Activated T-cell treated with anti-CD3 and anti-CD28 coated beads for 4 hours (primary cell): Measurements from ENCODE around the gene FAM107B.
"Not testable (repeated sequence)": the region's sequence is repeated elsewhere in the genome, so short reads cannot be mapped to it uniquely, and the experiment has no call there.

Experiments
- DNase-seq: peaks from one replicate; pipeline ENCODE4 v3.0.0-alpha.2; 2020

Gene FAM107B

GRCh38 chr10:14595526-14596182 lies 179.0 kb downstream of the FAM107B start:
- no peak for DNase-seq

DNA sequence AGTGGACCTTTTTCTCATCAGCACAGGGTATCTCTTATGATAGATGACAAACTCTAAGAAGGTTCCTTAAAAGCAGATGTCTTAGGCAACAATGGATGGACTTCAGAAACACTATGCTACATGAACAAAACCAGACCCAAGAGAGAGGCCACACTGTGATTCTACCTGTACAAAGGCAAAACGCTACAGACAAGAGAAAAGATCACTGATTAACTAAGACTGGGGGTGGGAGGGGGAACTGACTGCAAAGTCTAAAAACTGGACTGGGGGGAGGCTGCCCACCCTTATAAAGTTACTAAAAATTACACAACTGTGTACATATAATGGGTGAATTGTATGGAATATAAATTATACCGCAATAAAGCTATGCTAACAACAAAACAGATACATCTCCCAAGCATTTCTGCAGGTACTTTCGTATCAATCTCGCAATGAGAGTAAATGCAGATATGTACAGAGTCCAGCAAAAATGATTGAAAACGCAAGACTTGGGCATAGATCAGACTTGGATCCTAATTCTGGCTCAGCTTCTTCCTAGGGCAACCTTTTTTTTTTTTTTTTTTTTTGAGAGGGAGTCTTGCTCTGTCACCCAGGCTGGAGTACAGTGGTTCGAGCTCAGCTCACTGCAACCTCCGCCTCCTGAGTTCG lies 179.7 kb downstream of the FAM107B start:
- DNase-seq: no peak

DNA sequence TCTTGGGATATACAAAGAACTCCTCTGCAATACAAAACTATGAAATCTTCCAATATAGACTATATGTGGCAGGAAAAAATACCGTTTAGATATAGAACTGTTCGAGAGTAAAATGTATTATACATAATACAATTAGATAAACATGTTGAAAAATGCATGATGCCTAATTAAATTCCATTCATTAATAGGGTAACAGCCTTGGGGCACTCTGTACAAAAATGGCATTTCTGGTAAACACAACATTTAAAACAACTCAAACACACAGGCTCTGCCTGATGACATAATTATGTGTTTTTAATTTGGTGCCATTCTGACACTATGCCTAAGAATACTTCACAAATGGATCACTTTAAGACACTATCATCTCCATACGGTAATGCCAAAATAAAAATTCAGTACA lies 180.9 kb downstream of the FAM107B start:
- DNase-seq: no peak

DNA sequence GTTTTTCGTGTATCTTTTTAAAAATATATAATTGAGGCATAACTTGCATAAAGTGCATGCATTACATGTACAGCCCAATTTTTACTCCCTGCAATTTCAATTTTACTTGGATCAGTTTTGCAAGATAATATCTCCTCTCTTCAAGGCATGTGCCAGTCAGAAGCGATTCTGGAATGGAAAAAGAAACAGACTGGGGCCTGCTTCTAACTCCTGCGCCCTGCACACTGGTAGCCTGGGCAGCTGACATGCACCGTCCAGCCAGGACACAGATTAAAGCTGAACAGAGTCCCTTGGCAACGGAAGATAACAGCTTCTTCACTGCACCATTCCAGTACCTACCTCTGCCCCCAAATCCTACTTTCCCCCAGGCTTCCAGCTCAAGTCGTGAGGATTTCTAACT lies 182.1 kb downstream of the FAM107B start:
- no peak for DNase-seq

- no peak for DNase-seq
Measured at GRCh38 chr10:14592026-14592425, 182.7 kb downstream of the FAM107B start.

- DNase-seq: not testable (repeated sequence)
Measured at GRCh38 chr10:14588938-14589294, 185.8 kb downstream of the FAM107B start.

GRCh38 chr10:14588084-14588937 lies 186.4 kb downstream of the FAM107B start:
- DNase-seq: no peak

- DNase-seq: no peak
Measured at GRCh38 chr10:14587540-14588083, 187.1 kb downstream of the FAM107B start.

- no peak for DNase-seq
Measured at GRCh38 chr10:14586901-14587300, 187.8 kb downstream of the FAM107B start.

DNA sequence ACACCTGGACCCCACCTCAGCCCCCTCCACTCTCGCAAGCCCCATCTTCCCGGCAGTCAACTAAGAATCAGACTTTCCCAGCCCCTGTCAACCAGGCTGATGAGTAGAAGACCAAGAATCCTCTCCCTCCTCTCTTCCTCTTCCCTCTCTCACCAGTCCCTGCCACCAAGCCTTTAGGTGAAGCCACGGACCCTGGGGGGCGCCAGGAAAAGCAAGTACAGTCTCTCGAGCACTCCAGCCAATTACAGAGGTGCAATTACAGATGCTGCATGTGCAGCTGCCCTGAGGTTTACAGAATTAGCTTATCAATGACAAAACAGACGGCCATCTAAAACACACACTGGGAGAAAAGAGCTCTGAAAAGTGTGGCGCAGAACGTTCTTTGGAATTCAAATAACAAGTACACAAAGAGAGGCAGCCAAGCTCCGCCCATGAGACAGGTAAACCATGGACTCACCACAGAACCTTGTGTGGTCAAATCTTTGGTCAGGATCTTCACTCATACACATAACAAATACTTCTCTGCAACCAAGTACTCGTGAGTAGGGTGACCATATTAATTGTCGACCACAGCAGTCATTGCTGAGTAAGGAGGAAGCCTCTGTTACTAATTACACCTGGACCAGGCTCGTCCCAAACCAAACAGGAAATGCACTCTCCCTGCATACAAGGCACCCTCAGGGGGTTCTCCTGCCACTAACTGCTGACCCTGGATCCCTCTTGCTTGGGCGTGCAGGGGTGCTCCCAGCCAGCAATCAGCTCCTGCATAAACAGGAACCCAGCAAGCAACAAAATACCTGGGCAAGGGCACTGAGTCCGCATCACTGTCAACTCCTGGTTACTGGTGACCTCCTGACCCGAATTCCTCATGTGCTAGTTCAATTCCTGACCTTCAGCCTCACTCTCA lies 189.2 kb downstream of the FAM107B start:
- no peak for DNase-seq

- DNase-seq: no peak
Measured at GRCh38 chr10:14584661-14585060, 190.0 kb downstream of the FAM107B start.

DNA sequence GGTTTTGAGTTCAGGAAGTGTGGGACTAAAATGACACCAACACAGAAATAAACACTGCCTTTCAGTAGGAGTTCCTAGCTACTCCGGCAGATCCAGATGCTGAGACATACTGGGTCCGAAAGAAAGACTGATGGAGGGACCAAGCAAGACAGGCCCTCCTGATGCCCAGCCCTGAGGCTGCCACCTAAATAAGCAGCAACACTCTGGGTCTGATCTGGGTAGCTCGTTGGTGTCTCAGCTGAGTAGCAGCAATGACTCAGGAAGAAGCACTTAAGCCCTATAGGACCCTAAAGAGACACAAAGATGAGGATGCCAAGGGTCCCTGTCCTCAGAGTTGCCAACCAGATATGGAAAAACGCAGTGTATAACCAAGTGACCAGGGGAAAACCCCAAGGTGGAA lies 190.7 kb downstream of the FAM107B start:
- no peak for DNase-seq

DNA sequence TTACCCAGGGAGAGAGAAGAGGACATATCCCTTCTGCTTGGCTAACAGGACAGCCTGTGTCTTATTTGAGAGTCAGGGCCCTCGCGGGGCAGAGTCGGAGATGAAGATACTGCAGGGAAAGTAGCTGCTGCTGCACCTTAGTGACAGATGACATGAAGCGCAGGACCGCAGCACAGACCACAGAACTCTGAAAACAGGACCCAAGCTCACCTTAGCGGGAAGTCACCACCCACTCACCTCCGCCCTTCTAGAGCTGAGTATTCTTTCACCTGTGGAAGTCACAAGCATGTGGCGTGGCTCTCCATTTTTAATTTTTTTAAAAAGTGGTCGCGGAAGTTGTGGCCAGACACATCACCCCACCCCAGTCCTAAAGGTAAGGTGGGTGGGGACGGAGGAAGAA lies 191.4 kb downstream of the FAM107B start:
- peak; percentile 72 for DNase-seq

GRCh38 chr10:14581553-14582321 lies 193.0 kb downstream of the FAM107B start:
- no peak for DNase-seq

GRCh38 chr10:14580671-14581332 lies 193.9 kb downstream of the FAM107B start:
- no peak for DNase-seq

GRCh38 chr10:14579405-14579804 lies 195.3 kb downstream of the FAM107B start:
- no peak for DNase-seq

GRCh38 chr10:14578060-14578952 lies 196.4 kb downstream of the FAM107B start:
- no peak for DNase-seq

GRCh38 chr10:14574885-14575284 lies 199.8 kb downstream of the FAM107B start:
- DNase-seq: no peak

GRCh38 chr10:14574291-14574690 lies 200.4 kb downstream of the FAM107B start:
- no peak for DNase-seq

GRCh38 chr10:14573666-14574261 lies 200.9 kb downstream of the FAM107B start:
- DNase-seq: no peak
